NCI-H2081 treated with DMSO at 0.1 percent for 48 hours (cell line): ENCODE data around the gene WDR55.
"Not testable (repeated sequence)": the region's sequence is repeated elsewhere in the genome, so short reads cannot be mapped to it uniquely, and the experiment has no call there.

Experiments
- DNase-seq: peaks from one replicate; lab custom pipeline; 2025; lab: John Stamatoyannopoulos, UW

The WDR55 gene

GRCh38 chr5:140711794-140712193 lies 47.1 kb downstream of the WDR55 start:
- DNase-seq: no peak

DNA sequence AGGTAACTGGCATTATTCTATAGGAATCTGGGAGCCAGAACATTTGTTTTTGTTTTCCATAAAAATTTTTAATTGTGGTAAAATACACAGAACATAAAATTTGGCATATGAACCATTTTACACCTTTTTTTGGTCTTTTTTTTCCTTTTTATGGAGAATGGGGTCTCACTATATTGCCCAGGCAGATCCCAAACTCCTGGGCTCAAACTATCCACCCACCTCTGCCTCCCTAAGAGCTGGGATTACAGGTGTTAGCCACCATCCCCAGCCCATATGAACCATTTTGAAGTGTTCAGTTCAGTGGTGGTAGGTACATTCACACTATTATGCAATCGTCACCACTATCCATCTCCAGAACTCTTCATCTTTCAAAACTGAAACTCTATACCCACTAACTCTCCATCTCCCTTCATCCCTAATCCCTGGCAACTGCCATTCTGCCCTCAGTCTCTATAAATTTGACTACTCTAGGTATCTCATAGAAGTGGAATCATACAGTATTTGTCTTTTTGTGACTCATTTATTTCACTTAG lies 48.9 kb downstream of the WDR55 start:
- DNase-seq: no peak

DNA sequence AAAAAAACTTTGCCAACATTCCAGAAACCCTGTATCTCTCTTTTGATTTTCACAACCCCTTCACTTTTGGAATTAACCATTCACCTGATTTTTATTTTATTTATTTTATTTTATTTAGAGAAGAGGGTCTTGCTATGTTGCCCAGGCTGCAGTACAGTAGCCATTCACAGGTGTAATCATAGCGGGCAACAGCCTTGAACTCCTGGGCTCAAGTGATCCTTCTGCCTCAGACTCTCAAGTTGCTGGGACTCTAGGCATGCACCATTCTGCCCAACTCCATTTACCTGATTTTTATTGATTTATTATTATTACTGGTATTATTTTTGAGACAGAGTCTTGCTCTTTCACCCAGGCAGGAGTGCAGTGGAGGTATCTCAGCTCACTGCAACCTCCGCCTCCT lies 51.5 kb downstream of the WDR55 start:
- not testable (repeated sequence) for DNase-seq

- no peak for DNase-seq
Measured at GRCh38 chr5:140718266-140718592, 53.5 kb downstream of the WDR55 start.

GRCh38 chr5:140720738-140721137 lies 56.0 kb downstream of the WDR55 start:
- DNase-seq: not testable (repeated sequence)

DNA sequence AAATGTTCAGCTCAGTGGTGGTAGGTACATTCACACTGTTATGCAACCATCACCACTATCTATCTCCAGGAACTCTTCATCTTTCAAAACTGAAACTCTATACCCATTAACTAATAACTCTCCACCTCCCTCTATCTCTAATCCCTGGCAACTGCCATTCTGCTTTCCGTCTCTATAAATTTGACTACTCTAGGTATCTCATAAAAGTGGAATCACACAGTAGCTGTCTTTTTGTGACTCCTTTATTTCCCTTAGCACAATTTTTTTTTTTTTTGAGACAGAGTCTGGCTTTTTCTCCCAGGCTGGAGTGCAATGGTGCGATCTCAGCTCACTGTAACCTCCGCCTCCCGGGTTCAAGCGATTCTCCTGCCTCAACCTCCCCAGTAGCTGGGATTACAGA lies 56.7 kb downstream of the WDR55 start:
- DNase-seq: not testable (repeated sequence)
